NCI-H187 treated with DMSO at 0.1 percent for 48 hours (cell line): Measurements from ENCODE around the gene PYROXD2.

Experiments
- DNase-seq: peaks from one replicate; lab custom pipeline; 2025; lab: John Stamatoyannopoulos, UW

The PYROXD2 gene

GRCh38 chr10:98414578-98414931 is 427 bp downstream of the PYROXD2 start:
- DNase-seq = no peak

- DNase-seq = no peak
Measured at GRCh38 chr10:98411768-98412167, 3.2 kb downstream of the PYROXD2 start.

- no peak for DNase-seq
Measured at GRCh38 chr10:98411166-98411565, 3.8 kb downstream of the PYROXD2 start.

- no peak for DNase-seq
Measured at GRCh38 chr10:98410759-98411158, 4.2 kb downstream of the PYROXD2 start.

GRCh38 chr10:98410135-98410743 is 4.7 kb downstream of the PYROXD2 start:
- no peak for DNase-seq

- no peak for DNase-seq
Measured at GRCh38 chr10:98408799-98409198, 6.2 kb downstream of the PYROXD2 start.

GRCh38 chr10:98407744-98408241 is 7.2 kb downstream of the PYROXD2 start:
- no peak for DNase-seq

GRCh38 chr10:98407017-98407743 is 7.8 kb downstream of the PYROXD2 start:
- no peak for DNase-seq

GRCh38 chr10:98405422-98405821 is 9.6 kb downstream of the PYROXD2 start:
- DNase-seq = no peak

- no peak for DNase-seq
Measured at GRCh38 chr10:98404571-98405359, 10.2 kb downstream of the PYROXD2 start.

GRCh38 chr10:98403812-98404504 is 11.0 kb downstream of the PYROXD2 start:
- no peak for DNase-seq

GRCh38 chr10:98402931-98403718 is 11.9 kb downstream of the PYROXD2 start:
- DNase-seq = no peak

GRCh38 chr10:98402478-98402877 is 12.5 kb downstream of the PYROXD2 start:
- no peak for DNase-seq

GRCh38 chr10:98400482-98400881 is 14.5 kb downstream of the PYROXD2 start:
- DNase-seq = no peak

- DNase-seq = no peak
Measured at GRCh38 chr10:98399784-98400183, 15.2 kb downstream of the PYROXD2 start.

- DNase-seq = no peak
Measured at GRCh38 chr10:98397089-98397600, 17.8 kb downstream of the PYROXD2 start.

- DNase-seq = no peak
Measured at GRCh38 chr10:98396096-98397063, 18.6 kb downstream of the PYROXD2 start.

GRCh38 chr10:98394851-98395440 is 20.0 kb downstream of the PYROXD2 start:
- no peak for DNase-seq

GRCh38 chr10:98391578-98391991 is 23.4 kb downstream of the PYROXD2 start:
- DNase-seq = no peak

GRCh38 chr10:98391065-98391464 is 23.9 kb downstream of the PYROXD2 start:
- no peak for DNase-seq
